Measurements from ENCODE around the gene SHANK1.

SHANK1 gene

GRCh38 chr19:50679177-50680125 is 40.2 kb downstream of the SHANK1 start:
- DNase-seq: peak; percentile 86

DNA sequence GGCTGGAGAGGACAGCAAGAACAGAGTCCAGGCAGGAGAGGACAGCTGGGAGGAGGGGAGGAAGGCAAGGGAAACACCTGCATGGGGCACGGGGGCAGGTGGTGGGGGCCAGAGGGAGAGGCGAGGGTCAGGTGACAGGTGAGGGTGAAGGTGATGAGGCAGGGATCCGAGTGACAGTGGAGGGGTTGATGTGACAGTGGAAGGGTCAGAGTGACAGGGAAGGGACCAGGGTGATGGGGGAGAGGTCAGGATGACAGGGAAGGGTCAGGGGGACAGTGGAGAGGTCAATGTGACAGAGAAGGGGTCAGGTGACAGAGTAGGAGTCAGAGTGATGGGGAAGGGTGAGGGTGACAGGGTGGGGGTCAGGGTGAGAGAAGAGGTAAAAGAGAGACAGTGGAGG is 41.3 kb downstream of the SHANK1 start:
- no peak for DNase-seq

DNA sequence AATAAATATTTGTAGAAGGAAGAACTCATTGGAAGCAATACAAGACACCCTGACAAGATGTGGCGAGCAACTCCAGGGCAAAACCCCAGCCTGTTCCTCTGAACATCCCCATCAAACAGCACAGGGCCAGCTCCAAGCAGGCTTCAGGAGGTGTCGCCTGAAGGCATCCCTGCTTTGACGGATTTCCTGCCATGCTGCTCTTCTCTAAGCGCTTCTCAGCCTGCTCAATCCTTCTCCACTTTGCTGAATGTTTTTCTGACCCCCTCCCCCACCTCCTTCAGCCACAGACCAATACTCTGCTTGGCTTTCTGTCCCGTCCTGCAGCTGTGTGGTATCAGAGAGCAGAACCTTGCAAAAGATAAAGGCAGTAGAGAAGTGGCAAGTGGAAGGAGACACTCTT is 42.0 kb downstream of the SHANK1 start:
- no peak for DNase-seq

DNA sequence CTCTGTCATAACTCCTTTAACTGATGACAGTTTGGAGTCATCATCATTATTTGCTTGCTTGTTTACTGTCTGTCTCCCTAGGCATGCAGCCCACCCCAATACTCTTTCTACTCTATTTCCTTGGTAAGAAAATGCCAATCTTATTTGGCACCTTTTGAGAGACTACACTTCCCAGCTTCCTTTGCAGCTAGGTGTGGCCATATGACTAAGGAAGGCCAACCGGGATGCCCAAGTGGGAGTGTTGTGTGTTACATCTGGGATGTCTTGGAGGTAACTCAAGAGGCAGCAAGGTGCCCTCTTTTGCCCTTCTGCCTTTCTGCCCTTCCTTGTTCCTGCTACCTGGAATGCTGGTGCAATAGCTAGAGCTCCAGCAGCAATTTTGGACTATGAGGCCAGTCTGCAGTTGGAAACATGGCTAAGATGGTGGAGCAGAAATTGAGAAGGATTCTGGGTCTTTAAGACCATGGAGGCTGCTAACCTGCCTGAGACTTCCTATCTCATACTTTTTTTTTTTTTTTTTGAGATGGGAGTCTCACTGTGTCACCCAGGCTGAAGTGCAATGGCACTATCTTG is 42.9 kb downstream of the SHANK1 start:
- no peak for DNase-seq

GRCh38 chr19:50673118-50673517 is 46.5 kb downstream of the SHANK1 start:
- no peak for DNase-seq

DNA sequence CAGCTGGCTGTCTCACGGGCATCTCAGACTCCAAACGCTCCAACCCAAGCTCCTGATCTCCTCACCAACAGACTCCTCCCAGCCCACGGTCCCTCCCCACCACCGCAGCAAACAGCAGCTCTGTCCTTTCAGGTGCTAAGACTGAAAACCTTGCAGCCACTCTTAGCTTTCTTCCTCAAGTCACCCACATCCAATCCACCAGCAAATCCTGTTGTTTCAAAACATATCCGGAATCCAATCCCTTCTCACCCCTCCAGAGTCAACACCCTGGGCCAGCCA is 49.6 kb downstream of the SHANK1 start:
- DNase-seq: no peak

DNA sequence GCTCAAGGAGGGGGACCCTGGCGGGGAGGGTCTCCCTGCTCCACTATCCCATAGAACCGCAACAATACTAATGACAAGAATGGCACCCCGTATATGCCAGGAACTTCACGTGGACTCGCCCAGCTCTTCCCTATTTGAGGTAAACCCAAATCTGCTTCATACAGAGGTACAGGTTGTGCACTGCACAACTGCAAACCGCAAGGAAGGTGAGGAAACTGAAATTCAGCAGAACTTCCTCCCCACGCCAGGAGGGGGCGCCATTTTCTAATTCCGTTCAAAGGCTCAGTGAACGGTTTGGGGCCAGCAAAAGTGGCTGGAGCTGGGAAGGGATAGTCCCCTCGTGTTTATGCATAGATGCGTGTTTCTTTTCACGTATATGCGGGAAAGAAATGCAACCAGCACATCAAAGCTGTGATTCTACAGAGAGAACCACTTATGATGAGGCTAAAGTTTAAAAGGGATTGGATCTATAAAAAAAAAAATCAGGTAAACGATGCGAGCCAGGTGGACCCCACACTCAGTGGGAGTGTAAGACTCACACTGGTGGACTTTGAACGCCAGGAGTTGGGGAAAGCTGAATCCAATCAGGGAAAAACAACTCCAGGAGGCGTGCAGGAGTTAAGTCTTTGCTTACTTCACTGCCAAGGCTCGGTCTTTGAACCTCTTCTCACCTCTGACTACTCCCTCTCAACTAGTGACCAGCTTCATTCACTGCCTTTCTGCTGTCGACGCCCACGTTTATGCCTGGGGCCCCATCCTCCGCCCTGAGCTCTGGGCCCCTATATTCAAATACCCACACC is 50.1 kb downstream of the SHANK1 start:
- DNase-seq: no peak

- DNase-seq: no peak
These were observed 50.7 kb downstream of the SHANK1 start for GRCh38 chr19:50668879-50669278.

- no peak for DNase-seq
These were observed 51.2 kb downstream of the SHANK1 start for GRCh38 chr19:50668416-50668815.

DNA sequence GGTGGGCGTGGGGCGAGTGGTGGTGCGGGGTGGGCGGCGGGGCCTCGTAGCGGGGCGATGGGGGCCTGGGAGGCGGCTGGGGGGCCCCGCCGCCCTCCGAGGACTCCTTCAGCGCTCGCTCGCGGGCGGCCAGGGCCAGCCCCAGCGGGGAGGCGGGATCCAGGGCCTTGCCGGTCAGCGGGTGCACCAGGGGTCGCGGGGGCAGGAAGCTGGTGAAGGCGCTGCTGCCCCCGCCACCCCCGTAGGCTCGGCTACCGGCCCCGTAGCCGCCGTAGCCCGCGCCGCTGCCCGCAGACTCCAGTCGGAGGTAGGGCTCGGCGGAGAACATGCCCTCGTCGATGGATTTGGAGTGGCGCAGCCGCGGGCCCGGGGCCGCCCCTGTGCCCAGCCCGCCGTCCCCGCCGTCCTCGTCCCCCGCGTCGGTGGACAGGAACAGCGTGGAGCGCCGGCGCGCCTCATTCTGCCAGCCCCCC is 51.8 kb downstream of the SHANK1 start:
- DNase-seq: no peak

GRCh38 chr19:50667177-50667758 is 52.3 kb downstream of the SHANK1 start:
- no peak for DNase-seq

GRCh38 chr19:50666346-50667176 is 53.0 kb downstream of the SHANK1 start:
- no peak for DNase-seq

- DNase-seq: no peak
These were observed 55.4 kb downstream of the SHANK1 start for GRCh38 chr19:50664204-50664603.

GRCh38 chr19:50663482-50663790 is 56.2 kb downstream of the SHANK1 start:
- no peak for DNase-seq

GRCh38 chr19:50662651-50663481 is 56.7 kb downstream of the SHANK1 start:
- no peak for DNase-seq

DNA sequence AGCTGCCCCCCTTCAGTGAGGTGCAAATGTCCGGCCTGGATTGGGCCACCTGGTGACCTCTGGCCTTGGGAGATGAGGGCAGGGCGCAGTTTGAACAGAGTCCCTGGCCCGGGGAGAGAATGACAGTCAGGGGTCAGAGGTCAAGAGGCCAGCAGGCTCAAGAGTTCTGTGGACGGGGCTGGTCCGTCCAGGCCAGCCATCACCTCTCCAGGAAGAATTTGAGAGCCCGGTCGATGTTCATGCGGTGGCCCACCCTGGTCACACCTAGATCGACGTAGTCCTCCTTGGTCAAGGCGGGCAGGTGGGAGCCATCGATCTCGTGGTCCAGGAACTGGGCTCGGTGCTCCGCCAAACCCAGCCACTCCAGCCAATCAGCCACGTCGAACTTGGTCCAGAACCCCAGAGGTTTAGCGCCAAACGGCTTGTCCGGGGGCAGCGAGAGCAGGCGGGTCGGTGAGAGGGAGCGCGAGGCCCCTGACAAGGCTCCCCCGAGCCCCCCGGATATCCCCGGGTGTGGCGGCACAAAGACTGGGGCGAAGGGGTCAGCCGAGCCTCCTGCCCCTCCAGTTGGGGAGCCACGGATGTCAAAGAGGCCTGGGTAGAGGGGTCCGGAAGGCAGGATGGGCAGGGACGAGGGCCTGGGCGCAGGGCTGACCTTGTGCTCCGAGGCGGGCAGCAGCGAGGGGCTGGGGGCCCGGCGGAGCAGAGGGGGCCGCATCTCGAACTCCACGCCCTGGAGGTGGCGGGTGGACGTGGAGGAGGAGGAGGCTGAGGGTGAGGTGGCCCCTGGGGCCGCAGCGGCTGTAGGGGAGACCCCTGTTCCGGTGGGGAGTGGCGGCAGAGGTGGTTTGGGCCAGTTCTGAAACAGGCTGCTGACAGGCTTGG is 57.6 kb downstream of the SHANK1 start:
- DNase-seq: no peak

- no peak for DNase-seq
These were observed 58.6 kb downstream of the SHANK1 start for GRCh38 chr19:50661023-50661422.

GRCh38 chr19:50660088-50660366 is 59.6 kb downstream of the SHANK1 start:
- no peak for DNase-seq

- DNase-seq: no peak
These were observed 60.1 kb downstream of the SHANK1 start for GRCh38 chr19:50659318-50660087.

Data from femur (tissue), 1 donor.